Activated naive CD4-positive, alpha-beta T cell (primary cell): ENCODE results near the gene CAPN2.
"Not testable (repeated sequence)": the region's sequence is repeated elsewhere in the genome, so short reads cannot be mapped to it uniquely, and the experiment has no call there.

Experiments
- DNase-seq, 4 experiments: peaks; one replicate each; lab custom pipeline; 2025; lab: John Stamatoyannopoulos, UW

Gene CAPN2

DNA sequence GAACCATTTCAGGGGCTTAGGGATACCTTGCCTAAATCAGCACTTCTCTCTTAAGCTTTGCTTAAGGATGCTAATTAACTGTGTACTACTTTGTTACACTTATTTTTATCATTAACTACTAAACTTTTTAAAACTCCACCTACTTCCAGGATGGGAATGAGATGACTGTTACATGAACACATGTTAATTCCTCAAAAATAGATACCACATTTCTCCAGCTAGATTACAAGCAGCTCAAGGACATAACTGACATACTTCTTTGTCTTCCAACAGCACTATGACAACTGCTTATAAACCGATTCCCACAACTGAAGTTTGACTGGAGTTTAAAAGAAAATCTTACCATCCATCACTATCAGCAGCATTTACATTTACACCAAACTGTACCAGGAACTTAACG lies 79.7 kb downstream of the CAPN2 start:
- no peak for DNase-seq

DNA sequence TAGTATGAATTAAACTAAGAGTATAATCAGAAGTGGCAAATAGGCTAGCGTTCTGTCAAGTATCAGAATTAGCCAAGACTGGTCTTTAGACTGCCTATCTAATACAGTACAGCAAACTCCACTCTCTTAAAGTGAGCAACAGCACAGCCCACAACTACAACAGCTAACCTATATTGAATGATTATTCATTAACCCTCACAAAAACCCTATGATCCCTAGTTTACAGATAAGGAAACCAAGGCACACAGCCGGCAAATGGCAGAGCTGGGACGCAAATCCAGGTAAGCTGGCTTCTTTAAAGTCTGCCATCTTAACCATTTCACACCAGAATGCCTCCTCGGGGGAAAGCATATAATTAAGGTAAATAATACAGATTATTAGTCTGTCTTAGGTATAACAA lies 81.4 kb downstream of the CAPN2 start:
- DNase-seq, result no peak

DNA sequence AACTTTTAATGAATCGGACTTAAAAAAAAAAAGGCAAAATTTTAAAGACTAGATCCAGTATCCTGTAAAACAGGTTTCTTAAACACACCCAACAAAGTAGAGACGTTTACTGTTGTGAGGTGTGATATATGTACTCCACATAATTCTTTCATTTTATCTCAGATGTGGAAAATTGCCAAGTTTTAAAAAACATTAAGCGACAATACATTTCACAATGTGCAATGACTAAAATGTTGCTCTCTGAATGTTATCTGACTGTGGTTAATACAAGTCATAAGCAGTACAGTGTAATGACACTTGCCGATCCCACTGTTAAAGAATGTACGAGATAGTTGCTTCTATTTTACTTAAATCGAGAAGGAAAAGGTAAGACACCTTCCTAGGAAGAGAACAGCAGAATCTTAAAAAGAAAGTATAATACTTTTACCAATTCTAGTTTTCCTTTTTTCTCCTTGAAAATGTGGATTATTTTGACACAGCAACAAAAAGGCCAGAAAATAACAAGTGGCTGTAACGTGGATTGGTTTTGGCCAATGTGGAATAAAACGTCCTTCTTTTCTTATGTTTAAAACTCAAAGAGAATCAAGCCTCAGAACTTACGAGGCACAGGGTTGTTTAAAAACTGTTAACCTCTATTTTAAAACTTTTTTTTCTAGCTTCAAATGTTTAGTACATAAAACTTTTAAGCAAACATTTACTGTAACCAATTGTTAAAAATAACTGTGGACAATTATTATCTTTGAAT lies 82.0 kb downstream of the CAPN2 start:
- DNase-seq, result no peak

DNA sequence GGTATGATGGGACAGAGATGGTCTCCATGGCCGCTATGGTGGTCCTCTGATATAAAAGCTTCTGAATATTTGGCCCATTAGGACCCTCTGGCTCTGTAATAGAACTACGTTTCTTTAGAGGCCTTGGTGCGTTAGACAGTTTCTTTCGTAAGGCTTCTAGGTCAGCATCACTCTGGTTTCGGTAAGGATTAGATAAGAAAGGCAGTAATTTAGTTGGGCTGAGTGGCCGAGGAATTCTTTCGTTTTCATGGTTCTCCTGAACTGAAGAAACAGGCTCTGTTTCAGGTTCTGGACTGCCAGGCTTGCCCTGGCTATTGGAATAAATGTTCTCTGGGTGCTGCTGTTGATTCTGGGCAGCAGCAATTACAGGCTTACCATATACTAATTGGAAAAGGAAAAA lies 83.9 kb downstream of the CAPN2 start:
- no peak for DNase-seq

DNA sequence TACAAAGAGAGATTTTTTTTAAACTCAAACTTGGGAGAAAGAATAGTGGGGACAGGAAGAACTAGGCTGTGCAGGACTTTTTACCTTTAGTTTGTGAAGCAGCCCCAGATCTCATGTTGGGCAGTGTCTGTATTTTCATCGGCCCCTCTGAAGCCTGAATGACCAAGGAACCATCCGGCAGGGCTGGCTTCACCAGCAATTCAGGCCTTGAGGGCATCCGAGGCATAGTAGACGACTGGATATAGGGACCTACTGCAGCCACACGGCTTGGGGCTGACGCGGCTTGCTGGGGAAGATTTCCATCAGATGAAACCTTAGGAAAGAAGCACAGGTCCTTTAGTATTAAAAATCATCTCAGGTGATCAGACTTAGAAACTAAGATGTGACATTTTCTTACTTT lies 89.7 kb downstream of the CAPN2 start:
- no peak for DNase-seq

DNA sequence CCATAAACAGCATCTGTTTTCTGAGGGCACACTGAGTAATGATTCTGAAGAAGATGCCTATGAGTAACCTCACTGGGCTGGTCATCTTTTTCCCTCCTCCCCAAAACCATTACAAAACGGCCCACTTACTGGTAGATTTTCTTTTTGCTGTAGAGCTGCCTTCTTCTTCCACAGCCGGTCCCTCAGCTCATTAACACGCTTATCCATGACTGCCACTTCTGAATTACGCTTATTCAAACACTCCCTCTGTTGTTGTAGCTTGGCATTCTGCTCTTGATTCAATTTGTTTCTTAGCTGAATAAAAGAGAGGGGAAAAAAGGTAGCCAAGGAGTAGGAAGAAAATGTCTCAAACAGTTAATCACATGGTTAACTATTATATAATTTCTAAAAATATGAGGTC lies 90.3 kb downstream of the CAPN2 start:
- no peak for DNase-seq

DNA sequence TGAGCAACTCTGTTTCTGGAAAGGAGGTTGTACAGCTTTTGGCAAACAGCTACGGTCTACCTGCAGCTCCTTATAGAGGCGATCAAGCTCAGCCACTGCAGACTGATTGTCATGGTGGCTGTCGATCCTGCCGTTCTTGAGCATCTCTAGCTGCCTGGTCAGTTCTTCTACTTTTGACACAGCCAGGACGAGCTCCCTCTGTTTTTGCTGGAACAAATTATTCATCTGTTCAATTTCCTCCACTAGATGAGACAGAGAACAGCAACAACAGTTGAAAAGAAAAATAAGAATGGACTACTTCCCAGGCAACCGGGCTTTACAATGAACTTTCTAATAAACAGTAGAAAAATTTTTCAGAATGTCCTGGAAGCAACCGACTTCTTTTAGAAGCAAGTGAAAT lies 90.9 kb downstream of the CAPN2 start:
- no peak for DNase-seq

DNA sequence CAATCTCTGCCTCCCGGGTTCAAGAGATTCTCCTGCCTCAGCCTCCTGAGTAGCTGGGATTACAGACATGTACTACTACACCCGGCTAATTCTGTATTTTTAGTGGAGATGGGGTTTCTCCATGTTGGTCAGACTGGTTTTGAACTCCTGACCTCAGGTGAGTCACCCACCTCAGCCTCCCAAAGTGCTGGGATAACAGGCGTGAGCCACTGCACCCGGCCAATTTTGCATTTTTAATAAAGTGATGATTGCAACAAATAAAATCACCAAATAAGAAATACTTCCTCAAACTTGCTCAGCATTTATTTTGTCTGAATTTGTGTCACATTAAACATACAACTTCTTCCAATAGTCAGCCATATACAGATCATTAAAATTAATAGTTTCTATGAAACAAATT lies 97.6 kb downstream of the CAPN2 start:
- not testable (repeated sequence) for DNase-seq

DNA sequence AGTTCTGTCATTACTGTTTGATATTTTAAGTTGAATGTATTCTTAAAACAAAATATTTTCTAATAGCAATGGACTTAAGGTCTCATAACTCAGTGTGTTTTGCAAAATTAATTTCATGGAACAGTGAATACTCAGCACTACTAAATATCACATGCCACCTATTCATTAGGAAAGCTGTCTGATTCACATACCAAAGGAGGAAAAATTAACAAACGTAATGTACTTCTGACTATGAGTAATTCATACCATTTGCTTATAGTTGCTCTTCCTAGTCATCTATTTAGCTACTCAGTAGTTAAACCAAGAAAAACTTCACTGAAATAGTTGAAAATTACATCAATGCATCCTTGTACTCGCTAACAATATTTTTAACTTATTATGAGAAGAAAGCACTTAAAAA lies 98.2 kb downstream of the CAPN2 start:
- no peak for DNase-seq

DNA sequence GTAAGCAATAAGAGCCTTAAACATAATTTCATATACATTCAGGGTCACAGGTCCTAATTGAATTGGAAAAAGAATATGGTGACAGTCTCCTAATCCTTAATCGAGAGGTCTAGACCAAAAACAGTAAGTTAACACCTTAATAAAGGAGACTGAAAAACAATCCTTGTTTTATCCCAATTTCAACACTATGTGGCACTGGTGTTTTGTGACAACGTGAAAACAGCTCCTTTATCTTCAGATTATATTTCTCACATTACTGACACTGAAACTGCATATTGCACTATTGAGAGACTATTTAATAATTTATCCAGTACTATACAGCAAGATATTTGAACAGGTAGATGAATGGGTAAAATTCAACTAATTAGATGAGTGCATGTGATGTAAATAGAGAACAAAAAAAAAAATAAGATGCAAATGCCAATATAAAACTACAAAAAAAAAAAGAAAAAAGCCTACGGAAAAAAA lies 99.3 kb downstream of the CAPN2 start:
- DNase-seq, result no peak

DNA sequence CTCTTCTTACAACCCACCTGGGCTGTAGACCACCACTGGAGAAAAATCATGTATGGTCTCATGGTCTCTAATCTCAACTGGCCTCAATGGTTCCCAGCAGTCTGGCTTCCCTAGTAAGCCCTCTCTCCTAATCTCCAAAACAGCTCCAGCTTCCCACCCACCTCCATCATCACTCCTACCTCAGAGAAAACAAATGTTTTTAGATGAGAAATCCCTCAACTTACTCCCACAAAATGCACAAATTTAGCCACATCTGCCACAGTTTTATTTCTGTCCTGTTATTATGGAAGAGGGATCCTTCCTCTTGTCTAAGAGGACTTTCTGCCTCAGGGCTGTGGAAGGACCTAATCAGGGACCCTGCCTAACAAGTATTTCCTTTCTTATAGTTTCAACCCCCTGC lies 101.3 kb downstream of the CAPN2 start:
- DNase-seq, result no peak

DNA sequence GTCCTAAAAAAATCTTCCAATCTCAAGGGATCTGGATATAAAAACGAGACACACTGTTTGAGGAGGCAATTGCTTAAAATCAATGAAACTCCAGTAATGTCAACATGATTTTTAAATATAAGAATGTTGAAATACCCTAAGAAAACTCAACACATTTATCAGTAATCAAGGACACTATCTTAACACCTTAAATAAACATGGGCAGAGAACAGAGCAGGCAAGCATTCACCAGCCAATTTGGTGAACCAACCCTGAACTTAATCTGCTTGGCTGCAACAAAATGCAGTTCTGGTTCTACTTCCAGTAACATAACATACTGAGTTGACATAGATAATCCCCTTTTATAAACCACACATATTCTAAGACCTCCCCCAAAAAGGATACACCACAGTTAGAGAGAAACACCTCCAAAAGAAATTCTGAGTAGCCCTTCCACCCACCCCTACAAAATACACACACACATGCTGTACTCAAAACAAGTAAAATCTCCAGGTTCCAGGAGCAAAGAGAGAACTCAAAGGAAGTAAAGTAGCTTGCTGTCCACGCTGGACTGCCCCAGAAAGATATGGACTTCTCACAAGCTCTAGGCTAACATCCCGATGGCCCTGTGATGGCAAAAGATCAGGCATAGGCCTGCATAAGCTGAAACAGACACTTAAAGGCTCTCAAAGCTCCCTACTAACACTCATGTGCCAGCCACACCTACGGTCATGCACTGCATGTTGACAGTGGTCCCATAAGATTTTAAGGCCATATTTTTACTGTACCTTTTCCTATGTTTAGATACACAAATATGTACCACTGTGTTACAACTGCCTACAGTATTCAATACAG lies 102.9 kb downstream of the CAPN2 start:
- no peak for DNase-seq

DNA sequence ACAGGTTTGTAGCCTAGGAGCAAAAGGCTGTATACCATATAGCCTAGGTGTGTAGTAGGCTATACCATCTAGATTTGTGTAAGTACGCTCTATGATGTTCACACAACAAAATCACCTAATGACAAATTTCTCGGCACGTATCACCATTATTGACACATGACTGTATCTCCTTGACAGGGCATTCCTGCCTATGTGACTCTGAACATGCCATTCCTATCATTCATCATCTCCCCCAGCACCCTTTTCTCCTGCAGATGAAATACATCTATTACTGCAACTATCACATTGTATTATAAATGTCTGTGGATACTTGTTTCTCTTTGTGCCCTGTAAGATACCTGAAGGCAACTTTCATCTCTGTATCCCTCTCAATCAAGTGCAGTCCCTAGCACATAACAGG lies 103.5 kb downstream of the CAPN2 start:
- DNase-seq, result no peak

DNA sequence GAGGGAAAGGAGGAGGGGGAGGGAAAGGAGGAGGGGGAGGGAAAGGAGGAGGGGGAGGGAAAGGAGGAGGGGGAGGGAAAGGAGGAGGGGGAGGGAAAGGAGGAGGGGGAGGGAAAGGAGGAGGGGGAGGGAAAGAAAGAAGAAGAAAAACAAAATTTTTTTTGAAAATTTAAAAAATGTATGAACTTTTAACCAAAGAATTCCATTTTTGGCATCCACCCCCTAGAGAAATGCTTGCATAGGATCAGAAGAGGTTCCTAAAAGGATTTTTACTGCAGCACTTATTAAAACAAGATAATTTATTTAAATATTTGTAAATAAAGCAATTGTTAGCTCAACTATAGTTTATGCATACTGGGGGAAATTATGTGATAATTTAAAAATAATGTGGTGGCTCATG lies 104.9 kb downstream of the CAPN2 start:
- DNase-seq, result not testable (repeated sequence)

DNA sequence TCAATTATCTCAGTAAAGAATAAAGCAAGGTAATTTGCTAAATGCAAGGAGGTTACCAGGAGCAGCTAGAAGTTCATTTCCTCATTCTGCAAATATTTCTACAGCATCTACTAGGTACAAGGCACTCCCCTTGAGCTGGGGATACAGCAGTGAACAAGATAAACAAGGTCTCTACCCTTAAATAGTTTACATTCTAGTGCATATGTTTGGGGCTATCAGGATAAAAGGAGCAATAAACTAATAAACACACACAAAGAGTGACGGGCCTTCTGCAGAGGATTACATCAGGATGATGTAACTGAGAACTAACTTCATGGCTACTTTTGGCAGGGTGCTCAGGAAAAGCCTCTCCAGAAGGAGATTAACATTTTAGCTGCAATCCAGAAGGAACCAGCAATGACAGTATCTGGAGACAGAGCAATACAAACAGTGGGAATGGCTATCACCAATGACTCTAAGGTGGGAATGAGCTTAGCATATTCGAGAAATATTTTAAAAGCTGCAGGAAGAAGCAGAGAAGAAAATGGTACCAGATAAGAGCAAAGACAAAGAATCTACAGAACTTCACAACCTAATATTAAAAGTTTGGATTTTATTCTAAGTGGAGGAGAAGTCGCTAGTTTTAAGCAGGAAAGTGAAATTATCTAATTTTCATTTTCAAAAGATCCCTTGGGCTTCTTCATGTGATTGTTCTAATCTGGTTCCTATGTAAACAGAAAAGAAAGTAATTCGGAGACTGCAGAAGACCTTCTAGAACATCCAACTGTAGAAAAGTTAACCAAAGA lies 107.6 kb downstream of the CAPN2 start:
- DNase-seq, result no peak

DNA sequence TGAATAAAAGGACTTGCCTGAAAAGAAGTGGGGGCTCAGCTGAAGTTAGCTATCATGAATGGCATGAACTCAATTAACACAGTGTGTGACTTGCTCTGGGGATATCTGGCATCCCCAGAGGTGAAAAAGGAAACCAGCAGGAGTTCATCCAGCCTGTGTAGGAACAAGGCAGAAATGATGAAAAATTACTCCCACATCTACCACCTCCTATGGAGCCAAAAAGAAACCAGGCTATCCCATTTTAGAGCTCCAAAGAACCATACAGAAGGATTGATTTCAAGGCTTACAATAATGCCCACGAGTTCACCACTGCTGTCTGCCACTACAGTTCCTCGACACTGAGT lies 108.1 kb downstream of the CAPN2 start:
- no peak for DNase-seq

DNA sequence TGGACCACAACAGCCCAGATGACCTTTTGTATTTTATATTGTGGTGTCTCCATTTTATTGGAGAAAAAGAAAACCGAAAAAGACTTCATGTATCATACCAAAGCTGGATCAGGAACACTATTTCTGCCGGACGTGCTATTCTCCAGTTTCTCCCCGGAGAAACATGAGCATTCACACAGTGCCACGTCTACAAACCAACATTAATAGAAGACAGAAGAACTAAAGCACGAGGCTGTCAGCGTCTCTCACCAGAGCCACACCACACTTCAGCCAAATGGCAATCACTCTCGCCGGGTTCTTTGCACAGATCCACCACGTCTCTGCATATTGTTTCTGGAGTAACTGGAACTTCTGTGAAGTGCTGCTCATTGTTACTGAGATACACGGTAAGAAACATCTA lies 108.6 kb downstream of the CAPN2 start:
- DNase-seq, result no peak

DNA sequence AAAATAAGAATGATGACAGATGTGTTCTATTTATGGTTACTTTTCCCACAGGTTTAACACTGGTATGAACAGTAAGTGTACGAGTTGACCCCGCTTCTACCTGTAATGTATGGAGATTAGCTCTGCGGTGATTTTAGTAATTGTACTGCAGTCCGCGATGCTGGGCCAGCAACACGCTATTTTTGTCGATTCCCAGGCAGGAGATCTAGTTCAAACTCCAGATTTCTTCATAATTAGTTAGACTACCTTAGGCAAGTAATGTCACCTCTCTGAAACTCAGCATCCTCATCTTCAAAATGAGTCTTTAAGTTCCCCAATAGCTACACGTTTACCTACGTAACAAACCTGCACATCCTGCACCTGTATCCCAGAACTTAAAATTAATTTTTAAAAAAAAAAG lies 111.9 kb downstream of the CAPN2 start:
- no peak for DNase-seq

DNA sequence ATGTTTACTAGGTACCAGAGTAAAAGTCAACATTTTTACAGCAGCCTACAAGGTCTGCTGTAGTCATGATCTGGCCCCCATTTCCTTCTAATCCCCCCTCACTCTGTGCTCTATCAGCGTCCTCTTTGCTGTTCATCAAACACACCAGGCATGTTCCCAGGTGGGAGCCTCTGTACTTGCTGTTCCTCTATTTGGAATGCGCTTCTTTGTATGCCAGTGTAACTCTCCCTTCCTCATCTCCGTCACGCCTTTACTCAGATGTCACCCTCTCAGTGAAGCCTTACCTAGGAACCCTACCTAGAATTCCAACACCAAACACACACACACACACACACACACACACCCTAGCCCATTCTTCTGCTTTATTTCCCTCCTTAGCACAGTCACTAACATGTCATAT lies 112.4 kb downstream of the CAPN2 start:
- DNase-seq, result no peak
